ENCODE measurements around the gene NACC2.

- TF ChIP-seq CTCF (IDR thresholded peaks at IDR 0.05) (no peak), EZH2 (IDR thresholded peaks at IDR 0.05) (no peak)
These were observed 13.1 kb downstream of the NACC2 start for GRCh38 chr9:136081826-136082495.

Measured in neural progenitor cell (in vitro differentiated cells).